ENCODE data around the gene FLAD1. TPM values are rescaled to one million over a fixed set of nuclear protein-coding genes. Genes with fewer than 3 reads are reported as not detected.

Gene FLAD1
- total RNA-seq, 4 donors from 2014 or later: 21.5 to 30.9 (median 29.5) TPM

GRCh38 chr1:154945160-154945961 is 37.8 kb upstream of the FLAD1 start:
- H3K36me3 ChIP-seq: peaks cover 3 to 47% (median 11%) of the 10 kb centered on the region in 3 donors
- 83 to 100% methylated on average over 2 to 11 of the region's 15 CpGs for WGBS, 2 donors
- no peaks in the 10 kb centered on the region for H3K27me3 ChIP-seq
- intact Hi-C loops (cut with DNase I): no loop called here
- H3K9me3 ChIP-seq: no peaks in the 10 kb centered on the region
- no peak overlapping the region for H3K4me3 ChIP-seq
- DNase-seq: no peak
- no peak for TF ChIP-seq POLR2A (IDR thresholded peaks at IDR 0.05)
- TF ChIP-seq CTCF (IDR thresholded peaks at IDR 0.05): no peak
- peak overlapping the region in 2 of 4 donors; percentile 56 to 97 for H3K27ac ChIP-seq
- H3K4me1 ChIP-seq: peaks cover 38 to 49% (median 41%) of the 10 kb centered on the region in 3 donors

GRCh38 chr1:154945962-154946850 is 36.9 kb upstream of the FLAD1 start:
- intact Hi-C loops (cut with DNase I): no loop called here
- H3K4me3 ChIP-seq: no peak overlapping the region
- H3K4me1 ChIP-seq: peaks cover 30 to 42% (median 32%) of the 10 kb centered on the region in 3 donors
- H3K27me3 ChIP-seq: no peaks in the 10 kb centered on the region
- peaks cover 10 to 56% (median 11%) of the 10 kb centered on the region in 3 donors for H3K36me3 ChIP-seq
- DNase-seq: no peak
- H3K27ac ChIP-seq: no peak overlapping the region
- TF ChIP-seq POLR2A (IDR thresholded peaks at IDR 0.05) (no peak), CTCF (IDR thresholded peaks at IDR 0.05) (no peak)
- H3K9me3 ChIP-seq: no peaks in the 10 kb centered on the region
- 79 to 82% methylated on average over 17 of the region's 17 CpGs for WGBS, 2 donors

GRCh38 chr1:154948079-154948478 is 35.1 kb upstream of the FLAD1 start:
- no peak for DNase-seq
- intact Hi-C loops (cut with DNase I): no loop called here
- 90% methylated on average over 2 to 4 of the region's 11 CpGs for WGBS, 2 donors
- Histone ChIP-seq H3K4me1 (peaks cover 14 to 42% (median 29%) of the 10 kb centered on the region in 3 donors), H3K36me3 (peaks cover 10 to 62% (median 11%) of the 10 kb centered on the region in 3 donors), H3K27me3 (no peaks in the 10 kb centered on the region), H3K27ac (no peak overlapping the region), H3K4me3 (no peak overlapping the region), H3K9me3 (no peaks in the 10 kb centered on the region)
- TF ChIP-seq CTCF (IDR thresholded peaks at IDR 0.05) (no peak), POLR2A (IDR thresholded peaks at IDR 0.05) (no peak)

- peaks cover 5 to 36% (median 10%) of the 10 kb centered on the region in 3 donors for H3K36me3 ChIP-seq
- H3K4me3 ChIP-seq: peak overlapping the region in 1 of 4 donors; percentile 37
- H3K4me1 ChIP-seq: peaks cover 21 to 57% (median 49%) of the 10 kb centered on the region in 3 donors
- TF ChIP-seq CTCF (IDR thresholded peaks at IDR 0.05) (no peak), POLR2A (IDR thresholded peaks at IDR 0.05) (no peak)
- H3K9me3 ChIP-seq: no peaks in the 10 kb centered on the region
- no peak for DNase-seq
- no peaks in the 10 kb centered on the region for H3K27me3 ChIP-seq
- H3K27ac ChIP-seq: peak overlapping the region in 2 of 4 donors; percentile 14 to 44
- intact Hi-C loops (cut with DNase I): loop anchor here (10.0 kb wide), 1 partner anchor 387 kb away; the partner anchor contains the start of gene CHRNB2
- 67 to 82% methylated on average over 9 to 11 of the region's 15 CpGs for WGBS, 2 donors
Measured at GRCh38 chr1:154951901-154952657, 31.1 kb upstream of the FLAD1 start.
